T-helper 22 cell (primary cell): ENCODE measurements around the gene PROC.
"Not testable (repeated sequence)": the region's sequence is repeated elsewhere in the genome, so short reads cannot be mapped to it uniquely, and the experiment has no call there.

Experiments
- DNase-seq: peaks from one replicate; pipeline ENCODE4 v3.0.0-alpha.2; 2020; ENCODE audit warnings: low read depth

The PROC gene

DNA sequence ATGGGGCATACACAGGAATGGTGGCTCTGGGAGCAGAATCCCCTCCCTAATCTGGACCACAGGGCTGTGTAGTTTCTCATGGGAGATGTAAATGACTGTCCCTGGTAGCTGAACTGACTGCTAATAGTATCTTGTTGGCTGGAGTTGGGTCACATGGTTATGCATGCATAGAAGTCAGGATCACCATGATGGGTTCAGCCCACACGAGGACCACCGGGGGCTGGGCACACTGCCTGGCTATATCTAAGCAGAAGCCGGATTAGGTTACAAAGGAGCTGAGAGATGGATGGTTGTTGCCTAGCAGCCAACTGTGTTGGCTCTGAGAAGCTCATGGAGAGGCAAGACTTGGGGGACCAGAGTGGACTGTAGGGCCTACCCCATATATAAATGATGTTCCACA lies 23.7 kb upstream of the PROC start:
- DNase-seq = no peak

- no peak for DNase-seq
Measured at GRCh38 chr2:127397568-127398238, 20.5 kb upstream of the PROC start.

GRCh38 chr2:127398239-127398590 lies 20.0 kb upstream of the PROC start:
- peak; percentile 23 for DNase-seq

- no peak for DNase-seq
Measured at GRCh38 chr2:127400533-127400896, 17.7 kb upstream of the PROC start.

DNA sequence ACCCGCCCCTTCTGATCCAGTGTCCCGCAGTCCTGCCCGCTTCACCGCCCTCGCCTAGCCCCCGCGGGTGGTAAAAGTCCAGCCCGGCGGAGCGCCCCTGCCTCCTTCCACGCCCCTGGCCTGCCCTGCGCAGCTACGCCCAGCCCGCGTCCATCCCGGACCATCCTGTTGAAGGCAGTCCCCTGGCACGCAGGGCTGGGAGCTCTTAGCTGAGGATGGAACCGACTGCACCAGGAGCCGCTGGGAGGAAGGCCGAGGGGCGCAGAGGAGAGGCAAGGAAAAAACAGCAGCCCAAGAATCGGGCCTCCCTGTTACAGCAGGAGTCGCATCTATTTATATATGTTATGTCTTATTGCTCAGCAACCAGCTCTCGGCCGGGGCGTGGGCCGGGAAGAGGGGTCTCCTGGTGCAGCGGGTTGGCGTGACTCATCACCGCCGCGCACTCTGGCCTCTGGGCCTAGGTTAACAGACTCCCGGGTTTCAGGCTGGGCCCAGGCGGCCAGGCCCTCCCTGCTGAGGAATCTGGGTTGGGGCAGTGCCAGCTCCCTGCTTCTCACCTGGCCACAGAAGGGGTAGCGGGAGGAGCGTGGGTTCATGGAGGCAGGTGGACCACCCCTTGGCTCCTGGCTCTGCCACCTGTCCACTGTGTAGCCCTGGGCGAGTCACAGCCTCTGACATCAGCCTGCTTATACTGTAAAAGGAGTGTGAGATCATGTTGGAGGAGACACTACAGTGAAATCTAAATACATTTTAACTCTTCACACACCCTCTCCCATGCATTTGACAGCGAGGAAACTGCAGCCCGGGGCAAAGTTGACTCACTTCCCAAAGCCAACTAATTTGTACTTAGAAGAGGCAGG lies 17.1 kb upstream of the PROC start:
- DNase-seq = no peak

- DNase-seq = no peak
Measured at GRCh38 chr2:127401757-127402695, 16.2 kb upstream of the PROC start.

DNA sequence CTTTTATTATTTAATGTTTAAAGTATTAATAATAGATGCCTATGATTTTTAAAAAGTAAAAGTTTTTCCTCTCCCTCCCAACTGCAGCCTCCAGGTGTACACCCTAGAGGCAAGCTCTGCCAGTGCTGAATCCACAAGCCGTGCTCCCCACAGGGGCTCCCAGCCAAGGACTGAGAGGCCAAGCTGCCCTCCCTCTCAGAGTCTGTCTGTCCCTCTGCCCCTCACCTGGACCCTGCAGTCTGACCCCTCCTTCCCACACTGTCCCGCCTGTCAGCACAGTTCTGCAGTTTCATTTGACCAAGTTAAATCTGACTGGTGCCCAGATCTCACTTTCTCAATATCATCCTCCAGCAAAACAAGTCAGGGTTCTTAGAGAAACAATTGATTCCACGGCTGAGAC lies 14.8 kb upstream of the PROC start:
- no peak for DNase-seq

DNA sequence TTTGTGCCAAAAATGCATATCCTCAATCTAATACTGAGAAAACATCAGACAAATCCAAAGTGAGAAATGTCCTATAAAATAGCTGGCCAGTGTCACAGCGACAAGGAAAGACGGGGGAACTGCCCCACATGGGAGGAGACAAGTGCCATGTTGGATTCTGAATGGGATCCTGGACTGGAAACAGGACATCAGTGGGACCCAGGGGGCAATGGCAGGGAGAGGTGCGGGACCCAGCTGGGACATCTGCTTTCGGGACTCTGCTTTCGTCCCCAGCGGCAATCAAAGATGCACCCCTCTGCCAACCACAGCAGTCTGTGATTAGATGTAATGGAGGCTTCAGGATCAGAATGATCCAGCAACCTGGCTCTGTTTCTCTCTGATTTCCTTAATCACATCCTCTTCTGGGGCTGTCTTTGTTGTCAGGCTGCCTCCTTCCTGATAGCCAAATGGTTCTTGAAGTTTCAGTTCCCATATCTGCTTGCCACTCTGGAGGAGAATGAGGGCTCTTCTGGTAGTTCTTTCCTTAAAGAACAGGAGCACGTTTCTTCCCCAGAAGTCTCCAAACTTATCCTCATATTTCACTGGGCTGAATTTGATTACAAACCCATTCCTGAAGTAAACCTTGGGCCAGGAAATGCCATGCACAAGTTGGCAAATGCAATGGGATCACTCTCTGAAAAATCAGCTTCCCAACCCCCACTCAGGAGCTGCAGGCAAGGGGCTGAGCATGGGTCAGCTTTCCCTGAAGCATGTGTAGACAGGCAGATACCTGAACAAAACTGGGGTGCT lies 13.6 kb upstream of the PROC start:
- DNase-seq = no peak

GRCh38 chr2:127405255-127405610 lies 13.0 kb upstream of the PROC start:
- DNase-seq = no peak

GRCh38 chr2:127406454-127406853 lies 11.8 kb upstream of the PROC start:
- DNase-seq = no peak

DNA sequence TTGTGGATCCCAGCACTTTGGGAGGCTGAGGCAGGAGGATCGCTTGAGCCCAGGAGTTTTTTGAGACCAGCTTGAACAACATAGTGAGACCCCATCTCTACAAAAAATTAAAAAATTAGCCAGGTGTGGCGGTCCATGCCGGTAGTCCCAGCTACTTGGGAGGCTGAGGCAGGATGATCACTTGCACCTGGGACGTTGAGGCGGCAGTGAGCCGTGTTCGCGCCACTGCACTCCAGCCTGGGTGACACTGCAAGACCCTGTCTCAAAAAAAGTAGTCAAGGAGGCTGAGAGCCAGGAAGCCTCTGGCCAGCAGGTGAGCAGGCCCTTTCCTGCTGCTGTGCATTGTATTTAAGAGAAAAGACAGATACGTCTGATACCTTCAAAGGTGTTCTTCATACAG lies 11.1 kb upstream of the PROC start:
- no peak for DNase-seq

DNA sequence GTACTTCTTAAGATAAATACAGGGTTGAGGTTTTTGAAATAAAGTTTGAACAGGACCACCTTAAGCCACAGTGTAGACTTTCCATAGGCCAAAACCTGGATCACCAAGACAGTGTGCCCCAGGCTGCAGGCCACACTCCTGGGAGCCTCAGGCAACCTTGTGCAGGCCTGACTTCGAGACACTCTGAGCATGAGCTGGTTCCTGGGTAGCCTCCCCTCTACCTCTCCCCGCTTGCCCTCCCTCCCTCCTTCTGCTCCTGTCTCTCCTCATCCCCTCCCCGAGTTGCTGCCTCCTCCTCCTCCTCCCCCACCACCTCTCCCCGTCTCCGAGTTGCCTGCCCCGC lies 10.6 kb upstream of the PROC start:
- no peak for DNase-seq

GRCh38 chr2:127408004-127408806 lies 10.0 kb upstream of the PROC start:
- DNase-seq = peak; percentile 91

DNA sequence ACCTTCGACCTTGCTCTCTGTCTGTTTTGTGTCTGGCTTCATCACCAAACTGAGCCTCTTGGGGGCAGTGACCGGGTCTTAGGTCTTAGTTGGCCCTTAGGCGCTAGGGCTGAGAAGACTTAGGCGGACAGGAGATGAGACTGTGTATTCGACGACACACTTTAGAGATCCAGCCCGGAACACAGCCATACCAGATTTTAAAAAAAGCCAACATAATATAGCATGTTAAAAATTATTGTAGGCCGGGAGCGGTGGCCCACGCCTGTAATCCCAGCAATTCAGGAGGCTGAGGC lies 9.5 kb upstream of the PROC start:
- no peak for DNase-seq

DNA sequence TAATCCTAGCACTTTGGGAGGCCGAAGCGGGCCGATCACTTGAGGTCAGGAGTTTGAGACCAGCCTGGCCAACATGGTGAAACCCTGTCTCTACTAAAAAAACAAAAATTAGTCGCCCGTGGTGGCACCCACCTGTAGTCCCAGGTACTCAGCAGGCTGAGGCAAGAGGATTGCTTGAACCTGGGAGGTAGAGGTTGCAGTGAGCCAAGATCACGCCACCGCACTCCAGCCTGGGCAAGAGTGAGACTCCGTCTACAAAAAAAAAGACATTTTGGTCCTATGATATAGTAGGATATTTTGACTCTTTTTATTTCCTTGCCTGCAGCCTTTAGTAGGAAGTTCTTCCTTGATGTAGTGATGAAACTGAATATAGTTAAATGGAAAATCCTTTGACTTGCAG lies 8.5 kb upstream of the PROC start:
- DNase-seq = not testable (repeated sequence)

DNA sequence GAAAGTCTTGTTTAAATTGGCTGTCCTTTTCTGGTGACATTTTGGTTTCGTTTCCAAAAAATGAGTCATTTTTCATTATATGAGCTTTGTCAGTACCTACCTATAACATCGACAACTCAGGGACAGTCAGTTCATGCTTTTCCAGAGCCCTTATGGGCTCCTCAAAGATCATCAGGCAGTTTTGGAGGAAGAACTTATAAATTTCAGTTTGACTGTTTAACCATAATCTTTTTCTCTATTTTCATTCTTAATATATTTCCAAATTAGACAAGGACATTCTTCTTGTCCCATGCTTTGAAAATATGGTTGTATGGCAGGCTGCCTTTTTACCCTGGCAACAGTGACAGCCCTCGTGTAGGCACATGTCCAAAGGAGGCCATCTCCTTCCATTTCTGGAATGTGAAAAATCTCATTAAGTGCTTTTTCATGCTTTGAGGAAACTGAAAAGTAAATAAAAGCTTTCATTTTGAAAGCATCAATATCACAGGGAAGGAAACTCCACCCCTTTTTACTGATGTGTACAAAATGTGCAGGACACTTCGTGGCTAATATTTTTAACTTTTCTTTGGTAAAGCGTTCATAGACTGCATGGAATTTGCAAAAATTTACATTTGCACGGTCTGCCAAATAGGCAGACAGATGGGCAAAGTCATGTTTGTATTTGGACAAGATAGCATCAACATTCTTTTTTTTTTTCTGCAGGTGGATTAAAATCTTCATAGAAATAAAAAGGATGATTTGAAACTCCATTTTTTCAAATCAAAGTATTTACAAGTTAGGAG lies 7.2 kb upstream of the PROC start:
- DNase-seq = no peak

DNA sequence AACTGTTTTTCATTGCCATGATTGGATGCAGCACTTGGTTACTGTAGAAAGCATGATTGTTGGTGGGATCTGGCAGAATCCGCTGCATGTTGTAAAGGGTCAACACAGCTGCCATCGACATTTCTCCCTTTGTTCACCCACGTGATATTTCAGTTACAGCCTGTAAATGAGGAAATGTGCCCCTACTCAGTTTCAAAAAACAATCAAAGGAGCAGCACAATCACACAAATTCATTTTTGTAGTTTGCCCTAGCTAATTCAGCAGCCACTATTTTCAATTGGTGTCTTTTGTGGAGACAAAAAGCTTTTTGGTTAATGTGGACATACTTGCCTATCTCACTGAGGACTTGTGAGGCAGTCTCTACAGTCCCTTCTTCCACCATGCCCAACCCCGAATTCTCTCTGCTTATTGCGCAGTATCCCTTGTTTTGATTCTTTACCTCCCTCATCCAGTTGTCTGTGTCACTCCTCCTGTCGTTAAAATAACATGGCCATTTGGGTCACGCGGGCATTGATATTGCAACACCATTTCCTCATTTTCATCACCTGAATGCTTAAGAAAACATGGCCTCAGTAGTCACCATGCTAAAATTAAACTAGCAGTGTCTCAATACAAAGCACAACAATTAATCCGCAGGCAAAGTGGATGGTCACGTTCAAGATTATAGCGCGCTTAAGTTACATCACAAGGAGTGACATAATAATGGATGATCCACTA lies 6.4 kb upstream of the PROC start:
- no peak for DNase-seq

DNA sequence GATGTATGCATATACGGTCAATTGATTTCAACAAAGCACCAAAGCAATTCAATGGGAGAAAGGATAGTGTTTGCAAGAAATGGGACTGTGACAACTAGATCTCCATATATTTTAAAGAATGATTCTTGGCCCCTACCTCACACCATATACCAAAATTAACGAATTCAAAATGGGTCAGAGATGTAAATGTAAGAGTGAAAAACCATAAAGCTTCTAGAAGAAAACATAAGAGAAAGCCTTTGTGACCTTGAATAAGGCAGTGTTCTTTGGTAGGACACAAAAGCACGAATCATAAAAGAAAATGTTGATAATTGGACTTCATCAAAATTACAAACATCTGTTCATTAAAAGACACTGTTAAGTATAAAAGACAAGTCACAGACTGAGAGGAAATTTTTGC lies 5.0 kb upstream of the PROC start:
- no peak for DNase-seq

- no peak for DNase-seq
Measured at GRCh38 chr2:127413782-127414637, 4.2 kb upstream of the PROC start.
